MCF 10A (cell line): Measurements from ENCODE around the gene SYT2. TPM values are rescaled to one million over a fixed set of nuclear protein-coding genes. Genes with fewer than 3 reads are reported as not detected.

ENCODE experiments used
- BruUV-seq: library from RNA; stranded (reverse); fragments of 400-500 nt; replicated peaks from 2 replicates; lab custom pipeline; 2021; lab: Mats Ljungman, UMichigan
- CTCF ChIA-PET: fragments of 300-600 bp; sonication (Branson Sonifier 250); formaldehyde crosslinking; extraction: SDS; loops from one replicate; lab custom pipeline; 2021; ENCODE audit warnings: antibody characterized with exemption, inconsistent platforms; lab: Yijun Ruan, JAX
- POLR2A ChIA-PET: fragments of 300-600, 350-650 bp; sonication (Branson Sonifier 250); formaldehyde crosslinking; extraction: SDS; loops from one replicate; lab custom pipeline; 2020; ENCODE audit warnings: antibody characterized with exemption, inconsistent platforms; lab: Yijun Ruan, JAX
- DNase-seq: peaks from one replicate; pipeline ENCODE4 v3.0.0-alpha.2; 2018; ENCODE audit not compliant: unreplicated experiment
- H3K27ac Mint-ChIP-seq: one replicate; pipeline ENCODE4 v1.8.0; 2022; ENCODE audit warnings: mild to moderate bottlenecking, low read depth, mixed read lengths; ENCODE audit not compliant: unreplicated experiment
- H3K27me3 Mint-ChIP-seq: one replicate; pipeline ENCODE4 v1.8.0; 2022; ENCODE audit warnings: mixed read lengths; ENCODE audit not compliant: insufficient read depth, unreplicated experiment
- H3K36me3 Mint-ChIP-seq: one replicate; pipeline ENCODE4 v1.8.0; 2022; ENCODE audit warnings: mild to moderate bottlenecking, moderate library complexity, mixed read lengths; ENCODE audit not compliant: insufficient read depth, unreplicated experiment
- H3K4me1 Mint-ChIP-seq: one replicate; pipeline ENCODE4 v1.8.0; 2022; ENCODE audit warnings: mixed read lengths; ENCODE audit not compliant: insufficient read depth, unreplicated experiment
- H3K4me3 Mint-ChIP-seq: one replicate; pipeline ENCODE4 v1.8.0; 2022; ENCODE audit warnings: mild to moderate bottlenecking, moderate library complexity, mixed read lengths; ENCODE audit not compliant: unreplicated experiment
- H3K9me3 Mint-ChIP-seq: one replicate; pipeline ENCODE4 v1.8.0; 2022; ENCODE audit warnings: mixed read lengths; ENCODE audit not compliant: unreplicated experiment
- CTCF ChIP-seq: fragments of 200-600 bp; IDR thresholded peaks from one replicate; pipeline ENCODE4 v1.8.0; 2022; ENCODE audit warnings: antibody characterized with exemption, mild to moderate bottlenecking; ENCODE audit not compliant: unreplicated experiment
- intact Hi-C: fragments of 100-400 bp; cut with micrococcal nuclease; formaldehyde crosslinking; loops from 2 replicates; pipeline ENCODE4 v1.14.1; 2022
- total RNA-seq: library from RNA; stranded (reverse); gene quantifications from 2 replicates; pipeline ENCODE4 v1.2.3, GENCODE V29; 2022

The SYT2 gene
- total RNA-seq, 1 experiment from 2014 or later, result not detected

GRCh38 chr1:202679406-202680177 is 30.7 kb downstream of the SYT2 start:
- H3K9me3 Mint-ChIP-seq, result no peaks in the 10 kb centered on the region
- H3K4me1 Mint-ChIP-seq, result no peaks in the 10 kb centered on the region
- no peak overlapping the region for H3K27ac Mint-ChIP-seq
- POLR2A ChIA-PET, result no interaction called here
- TF ChIP-seq CTCF, result no peak
- H3K36me3 Mint-ChIP-seq, result no peaks in the 10 kb centered on the region
- CTCF ChIA-PET, result interaction anchor here (0.5 to 1.7 kb wide), 9 partner anchors 9 to 397 kb away, joined by 3 to 6 read pairs (median 3); no protein-coding TSS in a partner anchor
- intact Hi-C loops, result no loop called here
- H3K4me3 Mint-ChIP-seq, result no peak overlapping the region
- BruUV-seq, result no TSS peak
- H3K27me3 Mint-ChIP-seq, result peaks cover 77% of the 10 kb centered on the region
- no peak for DNase-seq

- no peak overlapping the region for H3K27ac Mint-ChIP-seq
- no peaks in the 10 kb centered on the region for H3K36me3 Mint-ChIP-seq
Measured at GRCh38 chr1:202677433-202677832, 32.8 kb downstream of the SYT2 start.

GRCh38 chr1:202673531-202673930 is 36.7 kb downstream of the SYT2 start:
- no peaks in the 10 kb centered on the region for H3K36me3 Mint-ChIP-seq
- H3K27ac Mint-ChIP-seq, result no peak overlapping the region
- intact Hi-C loops, result no loop called here
- no TSS peak for BruUV-seq
- DNase-seq, result no peak
- no peaks in the 10 kb centered on the region for H3K4me1 Mint-ChIP-seq
- H3K4me3 Mint-ChIP-seq, result no peak overlapping the region
- CTCF ChIA-PET, result no interaction called here
- POLR2A ChIA-PET, result no interaction called here
- TF ChIP-seq CTCF, result no peak
- H3K9me3 Mint-ChIP-seq, result no peaks in the 10 kb centered on the region
- peaks cover 54% of the 10 kb centered on the region for H3K27me3 Mint-ChIP-seq

More at GRCh38 chr1:202677433-202677832, 32.8 kb downstream of the SYT2 start:
- no peak for TF ChIP-seq CTCF
- no TSS peak for BruUV-seq
- no peaks in the 10 kb centered on the region for H3K4me1 Mint-ChIP-seq
- no peak overlapping the region for H3K4me3 Mint-ChIP-seq
- H3K27me3 Mint-ChIP-seq, result peaks cover 77% of the 10 kb centered on the region
- ChIA-PET POLR2A (interaction anchor here (0.6 kb wide), 1 partner anchor 182 kb away, joined by 3 read pairs; no protein-coding TSS in a partner anchor), CTCF (interaction anchor here (2.1 kb wide), 1 partner anchor 9 kb away, joined by 10 read pairs; no protein-coding TSS in a partner anchor)
- intact Hi-C loops, result no loop called here
- H3K9me3 Mint-ChIP-seq, result no peaks in the 10 kb centered on the region
- no peak for DNase-seq

GRCh38 chr1:202671399-202671798 is 38.9 kb downstream of the SYT2 start:
- DNase-seq, result peak; percentile 70
- no peak overlapping the region for H3K27ac Mint-ChIP-seq
- no peak overlapping the region for H3K4me3 Mint-ChIP-seq
- peaks cover 34% of the 10 kb centered on the region for H3K27me3 Mint-ChIP-seq
- no peaks in the 10 kb centered on the region for H3K36me3 Mint-ChIP-seq
- ChIA-PET POLR2A (interaction anchor here (0.9 kb wide), 1 partner anchor 11 kb away, joined by 4 read pairs; no protein-coding TSS in a partner anchor), CTCF (interaction anchor here (1.4 to 2.7 kb wide), 4 partner anchors 11 to 207 kb away, joined by 3 to 12 read pairs (median 6); no protein-coding TSS in a partner anchor)
- H3K9me3 Mint-ChIP-seq, result no peaks in the 10 kb centered on the region
- H3K4me1 Mint-ChIP-seq, result no peaks in the 10 kb centered on the region
- BruUV-seq, result no TSS peak
- intact Hi-C loops, result no loop called here
- TF ChIP-seq CTCF, result no peak
